Ovary (tissue), 9 donors: ENCODE data around the gene CARMIL1. TPM values are rescaled to one million over a fixed set of nuclear protein-coding genes. Genes with fewer than 3 reads are reported as not detected.

Experiments used
- DNase-seq, 5 donors: peaks; one replicate each; pipeline ENCODE4 v3.0.0-alpha.2; 2019 to 2020
- H3K27ac ChIP-seq, 2 donors: fragments of 200-600 bp; one replicate each; pipeline versions ENCODE4 v1.5.1 to v1.8.0; 2019 to 2022
- H3K27me3 ChIP-seq: fragments of 200-600 bp; one replicate; pipeline ENCODE4 v1.8.0; 2022
- H3K36me3 ChIP-seq: fragments of 200-600 bp; sonication (generic); one replicate; pipeline ENCODE4 v1.5.1; 2019
- H3K4me1 ChIP-seq: one replicate; pipeline ENCODE4 v1.8.1; 2013; ENCODE audit warnings: mild to moderate bottlenecking, moderate library complexity; ENCODE audit not compliant: insufficient read depth
- H3K4me3 ChIP-seq: fragments of 200-600 bp; sonication (generic); one replicate; pipeline ENCODE4 v1.5.1; 2017
- H3K9me3 ChIP-seq, 2 donors: fragments of 200-600 bp in 1 of 2; sonication (generic) in 1 of 2; one replicate each; pipeline versions ENCODE4 v1.5.1 to v1.8.1; 2013 to 2019; ENCODE audit warnings: mild to moderate bottlenecking in 1 of 2, moderate library complexity in 1 of 2
- EP300 ChIP-seq: sonication (generic); formaldehyde crosslinking; IDR thresholded peaks from one replicate; pipeline ENCODE4 v1.6.1; 2017; ENCODE audit warnings: antibody characterized with exemption
- POLR2A ChIP-seq: fragments of 450-650 bp; IDR thresholded peaks from one replicate; pipeline ENCODE4 v1.6.1; 2017; ENCODE audit warnings: antibody characterized with exemption, mild to moderate bottlenecking, moderate library complexity
- WGBS, 3 donors: extraction: QIAGEN DNeasy Blood & Tissue Kit in 1 of 3; methylation state at CpG; one replicate each; pipeline versions ENCODE4 v1.1.5 to v1.1.7; 2013 to 2017; 5-methylcytosine and 5-hydroxymethylcytosine counted together
- intact Hi-C, 4 donors: fragments of 100-400 bp; cut with DNase I; formaldehyde crosslinking; loops; one replicate each; pipeline versions ENCODE4 v1.11.0 to v1.15.1; 2022 to 2023
- polyA plus RNA-seq, 2 donors: library from polyadenylated mRNA; stranded (reverse); fragments of 200-250 nt in 1 of 2; fragments of 350-450 nt in 1 of 2; fragmentation: Illumina TruSeq in 1 of 2; extraction: RNeasy Lipid Tissue Mini Kit (QIAGEN cat#74804) in 1 of 2; gene quantifications; one replicate each; pipeline ENCODE4 v1.2.3, GENCODE V29; 2013 to 2014
- total RNA-seq, 7 donors: library from RNA; depleted of rRNA in 2 of 7; stranded (reverse); fragments of >200 nt in 2 of 7; fragmentation: NEBNext Ultra II Directional in 3 of 7; extraction: Animal tissue kit (Norgen Biotek cat#: 25700) in 3 of 7; gene quantifications; one replicate each; pipeline versions ENCODE4 v1.1.0 to v1.2.4, GENCODE V29; 2016 to 2023
- TF ChIP-seq, protein P1 (sequence below), 3 donors: fragments of 450-650 bp in 2 of 3; fragments of 200-600 bp in 1 of 3; IDR thresholded peaks; one replicate each; pipeline versions ENCODE4 v1.5.1 to v1.8.0; 2016 to 2022; ENCODE audit warnings: antibody characterized with exemption in 3 of 3, mild to moderate bottlenecking in 1 of 3
- donor health status: DM: no; HTN: no; CAD: no; lungs with moderate emphysema.
- donor health status: DM: no; HTN: no; CAD: no.
- donor health status: Bipolar disorder and iron deficiency.
- donor health status: DM: yes; HTN: yes; CAD: no.
- donor health status: DM: no; HTN: no; CAD: no.
- donor health status: DM: yes; HTN: yes; CAD: no.

The CARMIL1 gene
- total and polyA plus RNA-seq, 9 donors: 6.4 to 25.6 (median 16.8) TPM

DNA sequence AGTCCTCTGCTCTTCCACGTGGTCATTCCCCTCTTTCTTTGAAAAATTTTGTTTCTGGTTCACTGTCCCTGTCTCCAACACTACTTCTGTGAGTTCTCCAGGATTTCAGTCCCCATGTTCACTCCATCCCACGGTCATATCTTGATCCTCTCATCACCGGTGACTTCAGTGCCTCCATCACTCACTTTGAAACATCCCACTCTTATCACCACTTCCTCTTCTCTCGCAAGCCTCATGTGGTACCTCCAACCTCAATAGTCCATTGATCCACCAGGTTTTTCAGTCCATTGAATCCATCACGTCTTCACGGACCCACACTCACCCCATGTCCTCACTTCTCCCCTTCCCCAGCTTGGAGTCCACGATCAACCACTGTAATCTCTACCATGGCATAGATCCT lies 64.8 kb downstream of the CARMIL1 start:
- TF ChIP-seq EP300: no peak
- no peak for TF ChIP-seq POLR2A
- Histone ChIP-seq H3K4me1 (no peaks in the 10 kb centered on the region), H3K27me3 (no peaks in the 10 kb centered on the region), H3K4me3 (no peak overlapping the region), H3K27ac (no peak overlapping the region), H3K9me3 (no peaks in the 10 kb centered on the region), H3K36me3 (no peaks in the 10 kb centered on the region)
- no peak for DNase-seq
- 92 to 93% (median 92%) methylated on average over 7 of the region's 7 CpGs for WGBS, 3 donors
- intact Hi-C loops: no loop called here

DNA sequence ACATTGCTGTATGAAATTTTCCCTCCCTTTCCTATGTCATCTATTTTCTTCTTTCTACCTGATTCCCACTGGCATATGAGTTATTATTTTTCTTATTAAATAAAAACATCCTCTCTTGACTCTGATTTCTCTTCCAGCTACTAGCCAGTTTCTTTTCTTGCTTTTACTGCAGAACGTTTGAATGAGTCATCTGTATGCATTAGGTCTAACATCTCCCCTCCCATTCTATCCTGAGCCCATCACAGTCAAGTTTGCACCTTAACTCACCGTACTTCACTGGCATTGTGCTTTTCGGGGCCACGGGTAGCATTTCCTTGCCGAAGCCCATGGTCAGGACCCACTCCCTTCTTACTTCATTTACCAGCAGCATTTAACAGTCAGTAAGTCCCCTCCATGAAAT lies 65.7 kb downstream of the CARMIL1 start:
- Histone ChIP-seq H3K27me3 (no peaks in the 10 kb centered on the region), H3K9me3 (no peaks in the 10 kb centered on the region), H3K36me3 (no peaks in the 10 kb centered on the region), H3K4me3 (no peak overlapping the region), H3K27ac (no peak overlapping the region), H3K4me1 (no peaks in the 10 kb centered on the region)
- 79 to 85% (median 80%) methylated on average over 5 of the region's 5 CpGs for WGBS, 3 donors
- intact Hi-C loops: no loop called here
- no peak for TF ChIP-seq EP300
- TF ChIP-seq POLR2A: no peak
- TF ChIP-seq, protein P1, sequence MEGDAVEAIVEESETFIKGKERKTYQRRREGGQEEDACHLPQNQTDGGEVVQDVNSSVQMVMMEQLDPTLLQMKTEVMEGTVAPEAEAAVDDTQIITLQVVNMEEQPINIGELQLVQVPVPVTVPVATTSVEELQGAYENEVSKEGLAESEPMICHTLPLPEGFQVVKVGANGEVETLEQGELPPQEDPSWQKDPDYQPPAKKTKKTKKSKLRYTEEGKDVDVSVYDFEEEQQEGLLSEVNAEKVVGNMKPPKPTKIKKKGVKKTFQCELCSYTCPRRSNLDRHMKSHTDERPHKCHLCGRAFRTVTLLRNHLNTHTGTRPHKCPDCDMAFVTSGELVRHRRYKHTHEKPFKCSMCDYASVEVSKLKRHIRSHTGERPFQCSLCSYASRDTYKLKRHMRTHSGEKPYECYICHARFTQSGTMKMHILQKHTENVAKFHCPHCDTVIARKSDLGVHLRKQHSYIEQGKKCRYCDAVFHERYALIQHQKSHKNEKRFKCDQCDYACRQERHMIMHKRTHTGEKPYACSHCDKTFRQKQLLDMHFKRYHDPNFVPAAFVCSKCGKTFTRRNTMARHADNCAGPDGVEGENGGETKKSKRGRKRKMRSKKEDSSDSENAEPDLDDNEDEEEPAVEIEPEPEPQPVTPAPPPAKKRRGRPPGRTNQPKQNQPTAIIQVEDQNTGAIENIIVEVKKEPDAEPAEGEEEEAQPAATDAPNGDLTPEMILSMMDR (IDR thresholded peaks at IDR 0.05): no peak
- DNase-seq: no peak

DNA sequence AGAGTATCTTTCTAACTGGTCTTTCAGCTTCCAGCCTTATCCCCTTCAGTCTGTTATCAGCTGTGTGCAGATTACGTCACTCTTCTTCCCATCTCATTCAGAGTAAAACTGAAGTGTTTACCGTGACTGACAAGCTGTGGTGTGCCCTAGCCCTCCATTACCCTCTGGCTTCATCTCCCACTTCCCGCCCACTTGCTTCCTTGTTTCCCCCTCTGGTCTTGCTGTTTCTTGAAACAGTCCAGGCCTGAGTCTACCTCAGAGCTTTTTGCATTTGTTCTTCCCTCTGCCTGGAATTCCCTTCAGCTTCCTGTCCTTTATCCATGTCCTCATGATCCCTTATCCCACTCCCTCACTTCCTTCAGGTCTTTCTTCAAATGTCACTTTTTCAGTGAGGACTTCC lies 66.9 kb downstream of the CARMIL1 start:
- Histone ChIP-seq H3K36me3 (no peaks in the 10 kb centered on the region), H3K4me3 (no peak overlapping the region), H3K9me3 (no peaks in the 10 kb centered on the region), H3K4me1 (peaks cover 1% of the 10 kb centered on the region), H3K27ac (no peak overlapping the region), H3K27me3 (no peaks in the 10 kb centered on the region)
- DNase-seq: no peak
- TF ChIP-seq, protein P1 (IDR thresholded peaks at IDR 0.05): no peak
- WGBS, 3 donors: 78 to 94% (median 91%) methylated on average over 3 of the region's 3 CpGs
- intact Hi-C loops: no loop called here

DNA sequence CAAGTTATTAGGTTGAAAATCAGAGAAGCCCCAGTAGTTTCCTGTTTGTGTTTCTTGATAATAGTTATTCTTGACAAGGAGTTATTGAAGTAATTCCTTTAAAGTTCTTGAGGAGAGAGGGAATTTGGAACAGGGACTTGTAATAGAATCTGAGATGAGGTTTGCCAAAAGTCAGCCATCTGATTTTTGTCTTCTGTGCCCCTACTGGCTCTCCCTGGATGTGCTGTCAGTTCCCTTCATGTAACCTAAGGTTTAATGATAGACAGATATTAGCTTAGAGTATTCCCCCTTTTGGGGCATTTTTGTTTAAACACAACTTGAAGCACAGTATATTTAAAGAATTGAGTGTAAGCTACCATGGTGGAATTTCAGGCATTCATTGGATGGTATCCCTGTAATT lies 71.4 kb downstream of the CARMIL1 start:
- Histone ChIP-seq H3K4me1 (peaks cover 3% of the 10 kb centered on the region), H3K27ac (no peak overlapping the region), H3K4me3 (no peak overlapping the region), H3K36me3 (no peaks in the 10 kb centered on the region), H3K27me3 (no peaks in the 10 kb centered on the region), H3K9me3 (no peaks in the 10 kb centered on the region)
- intact Hi-C loops: no loop called here
- no peak for DNase-seq
- TF ChIP-seq EP300: no peak
- TF ChIP-seq, protein P1 (IDR thresholded peaks at IDR 0.05): no peak
- TF ChIP-seq POLR2A: no peak

DNA sequence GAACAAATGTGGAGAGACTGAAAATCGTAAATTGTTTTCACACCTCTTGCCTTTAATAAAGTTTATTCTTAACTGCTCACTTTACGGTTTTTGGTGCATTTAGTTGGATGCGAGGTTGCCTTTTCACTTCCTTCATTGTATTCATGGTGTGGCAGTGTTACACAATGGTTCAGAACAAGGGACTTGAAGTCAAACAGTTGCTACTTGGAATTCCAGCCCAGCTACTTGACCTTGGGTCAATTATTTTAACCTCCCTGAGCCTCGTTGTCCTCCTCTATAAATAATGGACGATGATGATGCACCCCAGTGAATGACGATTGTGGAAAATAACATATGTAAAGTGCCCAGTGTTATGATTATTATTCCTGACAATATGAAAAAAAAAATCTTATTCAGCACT lies 72.3 kb downstream of the CARMIL1 start:
- WGBS, 3 donors: 80 to 85% (median 84%) methylated on average over 6 of the region's 6 CpGs
- intact Hi-C loops: no loop called here
- H3K27ac ChIP-seq: no peak overlapping the region
- no peak overlapping the region for H3K4me3 ChIP-seq
- no peak for TF ChIP-seq POLR2A
- TF ChIP-seq, protein P1 (IDR thresholded peaks at IDR 0.05): no peak
- TF ChIP-seq EP300: no peak
- H3K36me3 ChIP-seq: no peaks in the 10 kb centered on the region
- no peak for DNase-seq
- no peaks in the 10 kb centered on the region for H3K9me3 ChIP-seq
- no peaks in the 10 kb centered on the region for H3K27me3 ChIP-seq
- peaks cover 3% of the 10 kb centered on the region for H3K4me1 ChIP-seq
